A673 (cell line): ENCODE data around the gene MRPS5. TPM values are rescaled to one million over a fixed set of nuclear protein-coding genes. Genes with fewer than 3 reads are reported as not detected.
"Not testable (repeated sequence)": the region's sequence is repeated elsewhere in the genome, so short reads cannot be mapped to it uniquely, and the experiment has no call there.

Experiments used
- BruUV-seq: library from RNA; stranded (reverse); fragments of 400-500 nt; replicated peaks from 2 replicates; lab custom pipeline; 2021; lab: Mats Ljungman, UMichigan
- CTCF ChIA-PET: fragments of 300-600 bp; sonication (Branson Sonifier 250); formaldehyde crosslinking; loops from one replicate; lab custom pipeline; 2022; ENCODE audit warnings: antibody characterized with exemption; lab: Charles Lee
- POLR2A ChIA-PET: fragments of 300-600 bp; sonication (Branson Sonifier 250); formaldehyde crosslinking; loops from one replicate; lab custom pipeline; 2022; ENCODE audit warnings: antibody characterized with exemption; ENCODE audit not compliant: low non-redundant PET; lab: Charles Lee
- DNase-seq: peaks from one replicate; pipeline ENCODE4 v3.0.0-alpha.2; 2015; ENCODE audit warnings: low spot score
- H3K27ac ChIP-seq: fragments of 200-600 bp; sonication (generic); 2 replicates; pipeline ENCODE4 v1.5.1; 2016; ENCODE audit warnings: mixed run types, low read depth, mild to moderate bottlenecking, mixed read lengths, antibody characterized with exemption, low read length; ENCODE audit not compliant: poor library complexity, severe bottlenecking
- H3K27me3 ChIP-seq: fragments of 200-600 bp; sonication (generic); replicated peaks from 2 replicates; pipeline ENCODE4 v1.6.1; 2017; ENCODE audit warnings: mixed run types, low read depth, mild to moderate bottlenecking, mixed read lengths, antibody characterized with exemption, low read length; ENCODE audit not compliant: insufficient read depth, poor library complexity
- H3K36me3 ChIP-seq: fragments of 200-600 bp; sonication (generic); 2 replicates; pipeline ENCODE4 v1.6.1; 2016; ENCODE audit warnings: mixed run types, mild to moderate bottlenecking, mixed read lengths, antibody characterized with exemption, low read length; ENCODE audit not compliant: insufficient read depth, poor library complexity, severe bottlenecking
- H3K4me1 ChIP-seq: fragments of 200-600 bp; sonication (generic); 2 replicates; pipeline ENCODE4 v1.6.1; 2017; ENCODE audit warnings: mixed run types, mild to moderate bottlenecking, mixed read lengths, antibody characterized with exemption, low read length; ENCODE audit not compliant: insufficient read depth, poor library complexity, severe bottlenecking
- H3K4me3 ChIP-seq: fragments of 200-600 bp; sonication (generic); 2 replicates; pipeline ENCODE4 v1.5.1; 2016; ENCODE audit warnings: low read depth, mixed run types, mild to moderate bottlenecking, mixed read lengths, low read length; ENCODE audit not compliant: poor library complexity, severe bottlenecking
- H3K9me3 ChIP-seq: fragments of 200-600 bp; sonication (generic); 2 replicates; pipeline ENCODE4 v1.6.1; 2016; ENCODE audit warnings: mixed run types, low read depth, mild to moderate bottlenecking, mixed read lengths, antibody characterized with exemption, low read length; ENCODE audit not compliant: poor library complexity, severe bottlenecking
- CTCF ChIP-seq: fragments of 300-800, 200-600 bp; sonication (generic); conservative IDR thresholded peaks from 2 replicates; pipeline ENCODE4 v1.5.1; 2017; ENCODE audit warnings: low read depth, mild to moderate bottlenecking, antibody characterized with exemption, low read length, moderate library complexity, mixed read lengths
- EZH2 ChIP-seq: fragments of 200-600 bp; sonication (generic); IDR thresholded peaks from 2 replicates; pipeline ENCODE4 v1.6.1; 2017; ENCODE audit warnings: borderline replicate concordance, low read depth, mild to moderate bottlenecking, mixed read lengths, antibody characterized with exemption, low read length; ENCODE audit not compliant: poor library complexity, severe bottlenecking
- intact Hi-C: fragments of 100-400 bp; cut with micrococcal nuclease; formaldehyde crosslinking; loops from one replicate; pipeline ENCODE4 v1.10.0; 2022; ENCODE audit not compliant: unreplicated experiment
- total RNA-seq: library from RNA; stranded (reverse); gene quantifications from 2 replicates; pipeline ENCODE4 v1.2.3, GENCODE V29; 2021

The MRPS5 gene
- total RNA-seq, 1 experiment from 2014 or later: 103 TPM

DNA sequence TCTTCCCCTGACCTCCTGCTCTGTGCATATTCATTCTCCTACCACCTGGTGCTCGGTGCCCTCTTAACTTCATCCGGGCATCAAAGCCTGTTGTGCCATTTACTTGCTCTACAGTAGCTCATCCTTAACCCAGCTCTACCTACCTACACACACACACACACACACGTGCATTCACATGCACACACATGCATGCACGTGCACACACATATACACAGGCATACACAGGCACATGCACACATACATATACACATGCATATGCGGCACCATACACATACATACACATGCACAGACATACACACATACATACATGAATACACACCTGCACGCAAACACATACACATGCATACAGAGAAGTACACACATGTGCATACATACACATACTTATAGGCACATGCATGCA, 81.6 kb downstream of the MRPS5 start:
- CTCF ChIA-PET: no interaction called here
- H3K9me3 ChIP-seq: no peaks in the 10 kb centered on the region
- intact Hi-C loops: no loop called here
- no peak overlapping the region for H3K27ac ChIP-seq
- no TSS peak for BruUV-seq
- POLR2A ChIA-PET: no interaction called here
- H3K4me3 ChIP-seq: no peak overlapping the region
- no peaks in the 10 kb centered on the region for H3K4me1 ChIP-seq
- TF ChIP-seq EZH2 (no peak), CTCF (no peak)
- H3K36me3 ChIP-seq: no peaks in the 10 kb centered on the region
- H3K27me3 ChIP-seq: peaks cover 12% of the 10 kb centered on the region
- DNase-seq: no peak

DNA sequence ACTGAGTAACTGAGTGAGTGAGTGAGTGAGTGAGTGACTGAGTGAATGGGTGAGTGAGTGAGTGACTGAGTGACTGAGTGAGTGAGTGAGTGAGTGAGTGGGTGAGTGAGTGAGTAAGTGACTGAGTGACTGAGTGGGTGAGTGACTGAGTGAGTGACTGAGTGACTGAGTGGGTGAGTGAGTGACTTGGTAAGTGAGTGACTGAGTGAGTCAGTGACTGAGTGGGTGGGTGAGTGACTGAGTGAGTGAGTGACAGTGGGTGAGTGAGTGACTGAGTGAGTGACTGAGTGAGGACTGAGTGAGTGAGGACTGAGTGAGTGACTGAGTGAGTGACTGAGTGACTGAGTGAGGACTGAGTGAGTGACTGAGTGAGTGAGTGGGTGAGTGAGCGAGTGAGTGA, 82.2 kb downstream of the MRPS5 start:
- intact Hi-C loops: no loop called here
- CTCF ChIA-PET: no interaction called here
- Histone ChIP-seq H3K27me3 (peaks cover 14% of the 10 kb centered on the region), H3K4me3 (no peak overlapping the region), H3K27ac (no peak overlapping the region), H3K4me1 (no peaks in the 10 kb centered on the region), H3K9me3 (no peaks in the 10 kb centered on the region), H3K36me3 (no peaks in the 10 kb centered on the region)
- BruUV-seq: no TSS peak
- TF ChIP-seq CTCF: no peak
- TF ChIP-seq EZH2: no peak
- DNase-seq: no peak
- POLR2A ChIA-PET: no interaction called here

DNA sequence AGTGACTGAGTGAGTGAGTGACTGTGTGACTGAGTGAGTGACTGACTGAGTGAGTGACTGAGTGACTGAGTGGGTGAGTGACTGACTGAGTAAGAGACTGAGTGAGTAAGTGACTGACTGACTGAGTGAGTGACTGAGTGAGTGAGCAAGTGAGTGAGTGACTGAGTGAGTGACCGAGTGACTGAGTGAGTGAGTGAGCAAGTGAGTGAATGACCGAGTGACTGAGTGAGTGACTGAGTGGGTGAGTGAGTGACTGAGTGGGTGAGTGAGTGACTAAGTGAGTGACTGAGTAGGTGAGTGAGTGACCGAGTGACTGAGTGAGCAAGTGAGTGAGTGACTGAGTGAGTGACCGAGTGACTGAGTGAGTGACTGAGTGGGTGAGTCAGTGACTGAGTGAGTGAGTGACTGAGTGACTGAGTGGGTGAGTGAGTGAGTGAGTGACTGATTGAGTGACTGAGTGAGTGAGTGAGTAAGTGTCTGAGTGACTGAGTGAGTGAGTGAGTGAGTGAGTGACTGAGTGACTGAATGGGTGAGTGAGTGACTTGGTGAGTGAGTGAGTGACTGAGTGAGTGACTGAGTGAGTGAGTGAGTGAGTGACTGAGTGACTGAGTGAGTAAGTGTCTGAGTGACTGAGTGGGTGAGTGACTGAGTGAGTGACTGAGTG, 82.8 kb downstream of the MRPS5 start:
- intact Hi-C loops: no loop called here
- Histone ChIP-seq H3K27ac (no peak overlapping the region), H3K36me3 (no peaks in the 10 kb centered on the region), H3K9me3 (no peaks in the 10 kb centered on the region), H3K4me3 (no peak overlapping the region), H3K4me1 (no peaks in the 10 kb centered on the region), H3K27me3 (peaks cover 20% of the 10 kb centered on the region)
- CTCF ChIA-PET: no interaction called here
- DNase-seq: no peak
- POLR2A ChIA-PET: no interaction called here
- no TSS peak for BruUV-seq
- TF ChIP-seq EZH2 (no peak), CTCF (no peak)

- CTCF ChIA-PET, H3K36me3 ChIP-seq, H3K27ac ChIP-seq, H3K4me1 ChIP-seq, H3K4me3 ChIP-seq, intact Hi-C loops, DNase-seq, POLR2A ChIA-PET, BruUV-seq, H3K9me3 ChIP-seq: not testable (repeated sequence)
- H3K27me3 ChIP-seq: peaks cover 17% of the 10 kb centered on the region
Measured at GRCh38 chr2:95037841-95038585, 83.6 kb downstream of the MRPS5 start.
